ENCODE measurements around the gene POFUT2.

POFUT2 gene

GRCh38 chr21:45220071-45220481 lies 67.6 kb downstream of the POFUT2 start:
- H3K79me1 ChIP-seq (ENCODE audit: low read length): no peaks in the 10 kb centered on the region
- H2AFZ ChIP-seq (ENCODE audit: insufficient read depth, low read length, poor library complexity): no peak overlapping the region
- no peak overlapping the region for H2AK5ac ChIP-seq (ENCODE audit: low read length)
- no peak overlapping the region for H3K18ac ChIP-seq (ENCODE audit: low read length)
- DNase-seq: no peak
- H3K4me1 ChIP-seq (ENCODE audit: control insufficient read depth in 1 of 2, insufficient read depth in 2 of 2, low read length in 2 of 2): no peaks in the 10 kb centered on the region
- no peak overlapping the region for H2BK120ac ChIP-seq (ENCODE audit: insufficient read depth, low read length, poor library complexity)
- H3K27ac ChIP-seq (ENCODE audit: low read depth, low read length): no peak overlapping the region
- H2BK5ac ChIP-seq (ENCODE audit: low read depth, low read length, poor library complexity): no peak overlapping the region
- peaks cover 23 to 25% of the 10 kb centered on the region in 2 experiments for H3K36me3 ChIP-seq (ENCODE audit: control insufficient read depth in 1 of 2, insufficient read depth in 2 of 2, low read length in 2 of 2)
- no peaks in the 10 kb centered on the region for H3K79me2 ChIP-seq (ENCODE audit: control insufficient read depth, insufficient read depth, low read length, poor library complexity)
- H4K91ac ChIP-seq (ENCODE audit: low read depth, low read length): no peak overlapping the region
- no peak overlapping the region for H3K4ac ChIP-seq (ENCODE audit: low read depth, low read length)
- H3K9ac ChIP-seq (ENCODE audit: low read length): no peak overlapping the region
- no peak overlapping the region for H3K23ac ChIP-seq (ENCODE audit: low read length)
- WGBS (ENCODE audit: extremely low coverage, insufficient coverage, insufficient read length): no CpG with 5 or more reads among the region's 4 CpGs
- H3K27me3 ChIP-seq (ENCODE audit: insufficient read depth, low read length): no peaks in the 10 kb centered on the region
- H4K8ac ChIP-seq (ENCODE audit: low read depth, low read length): no peak overlapping the region
- no peak overlapping the region for H3K4me2 ChIP-seq (ENCODE audit: low read length)
- no peaks in the 10 kb centered on the region for H3K9me3 ChIP-seq (ENCODE audit: insufficient read depth, low read depth, low read length)
- no peak overlapping the region for H3K14ac ChIP-seq (ENCODE audit: low read length)
- no peak overlapping the region for H2BK12ac ChIP-seq (ENCODE audit: low read length)
- no peak overlapping the region for H3K4me3 ChIP-seq (ENCODE audit: low read depth, low read length)
- H4K12ac ChIP-seq (ENCODE audit: low read depth, low read length): no peak overlapping the region

GRCh38 chr21:45219517-45219916 lies 68.2 kb downstream of the POFUT2 start:
- Histone ChIP-seq H3K36me3 (ENCODE audit: control insufficient read depth in 1 of 2, insufficient read depth in 2 of 2, low read length in 2 of 2) (peaks cover 23 to 25% of the 10 kb centered on the region in 2 experiments), H2AFZ (ENCODE audit: insufficient read depth, low read length, poor library complexity) (no peak overlapping the region), H3K4me3 (ENCODE audit: low read depth, low read length) (no peak overlapping the region), H4K8ac (ENCODE audit: low read depth, low read length) (no peak overlapping the region), H3K27ac (ENCODE audit: low read depth, low read length) (no peak overlapping the region), H3K14ac (ENCODE audit: low read length) (no peak overlapping the region), H4K91ac (ENCODE audit: low read depth, low read length) (no peak overlapping the region), H3K9me3 (ENCODE audit: insufficient read depth, low read depth, low read length) (no peaks in the 10 kb centered on the region), H3K4me2 (ENCODE audit: low read length) (no peak overlapping the region), H3K27me3 (ENCODE audit: insufficient read depth, low read length) (no peaks in the 10 kb centered on the region), H3K23ac (ENCODE audit: low read length) (no peak overlapping the region), H3K9ac (ENCODE audit: low read length) (no peak overlapping the region), H3K4ac (ENCODE audit: low read depth, low read length) (no peak overlapping the region), H3K18ac (ENCODE audit: low read length) (no peak overlapping the region), H4K12ac (ENCODE audit: low read depth, low read length) (no peak overlapping the region), H2BK5ac (ENCODE audit: low read depth, low read length, poor library complexity) (no peak overlapping the region), H3K79me1 (ENCODE audit: low read length) (no peaks in the 10 kb centered on the region), H3K79me2 (ENCODE audit: control insufficient read depth, insufficient read depth, low read length, poor library complexity) (no peaks in the 10 kb centered on the region), H2BK12ac (ENCODE audit: low read length) (no peak overlapping the region), H2AK5ac (ENCODE audit: low read length) (no peak overlapping the region), H3K4me1 (ENCODE audit: control insufficient read depth in 1 of 2, insufficient read depth in 2 of 2, low read length in 2 of 2) (no peaks in the 10 kb centered on the region), H2BK120ac (ENCODE audit: insufficient read depth, low read length, poor library complexity) (no peak overlapping the region)
- whole genome bisulfite sequencing (ENCODE audit: extremely low coverage, insufficient coverage, insufficient read length): no CpG with 5 or more reads among the region's 6 CpGs
- no peak for DNase-seq

GRCh38 chr21:45217010-45217409 lies 70.7 kb downstream of the POFUT2 start:
- peaks cover 14 to 18% of the 10 kb centered on the region in 2 experiments for H3K36me3 ChIP-seq (ENCODE audit: control insufficient read depth in 1 of 2, insufficient read depth in 2 of 2, low read length in 2 of 2)
- H2AFZ ChIP-seq (ENCODE audit: insufficient read depth, low read length, poor library complexity): no peak overlapping the region
- H3K4ac ChIP-seq (ENCODE audit: low read depth, low read length): no peak overlapping the region
- H3K9ac ChIP-seq (ENCODE audit: low read length): no peak overlapping the region
- no peak for DNase-seq
- no CpG with 5 or more reads among the region's 1 CpG for WGBS (ENCODE audit: extremely low coverage, insufficient coverage, insufficient read length)
- H4K8ac ChIP-seq (ENCODE audit: low read depth, low read length): no peak overlapping the region
- no peak overlapping the region for H4K12ac ChIP-seq (ENCODE audit: low read depth, low read length)
- no peak overlapping the region for H3K23ac ChIP-seq (ENCODE audit: low read length)
- H2BK12ac ChIP-seq (ENCODE audit: low read length): no peak overlapping the region
- no peak overlapping the region for H3K4me2 ChIP-seq (ENCODE audit: low read length)
- no peaks in the 10 kb centered on the region for H3K79me1 ChIP-seq (ENCODE audit: low read length)
- H2AK5ac ChIP-seq (ENCODE audit: low read length): no peak overlapping the region
- H2BK120ac ChIP-seq (ENCODE audit: insufficient read depth, low read length, poor library complexity): no peak overlapping the region
- H3K79me2 ChIP-seq (ENCODE audit: control insufficient read depth, insufficient read depth, low read length, poor library complexity): no peaks in the 10 kb centered on the region
- no peaks in the 10 kb centered on the region for H3K4me1 ChIP-seq (ENCODE audit: control insufficient read depth in 1 of 2, insufficient read depth in 2 of 2, low read length in 2 of 2)
- H3K4me3 ChIP-seq (ENCODE audit: low read depth, low read length): no peak overlapping the region
- no peak overlapping the region for H3K14ac ChIP-seq (ENCODE audit: low read length)
- H2BK5ac ChIP-seq (ENCODE audit: low read depth, low read length, poor library complexity): no peak overlapping the region
- H3K9me3 ChIP-seq (ENCODE audit: insufficient read depth, low read depth, low read length): peaks cover 2% of the 10 kb centered on the region
- H3K18ac ChIP-seq (ENCODE audit: low read length): no peak overlapping the region
- no peaks in the 10 kb centered on the region for H3K27me3 ChIP-seq (ENCODE audit: insufficient read depth, low read length)
- H4K91ac ChIP-seq (ENCODE audit: low read depth, low read length): no peak overlapping the region
- no peak overlapping the region for H3K27ac ChIP-seq (ENCODE audit: low read depth, low read length)

- Histone ChIP-seq H2AK5ac (ENCODE audit: low read length) (no peak overlapping the region), H3K23ac (ENCODE audit: low read length) (no peak overlapping the region), H3K18ac (ENCODE audit: low read length) (no peak overlapping the region), H3K4me3 (ENCODE audit: low read depth, low read length) (no peak overlapping the region), H4K12ac (ENCODE audit: low read depth, low read length) (no peak overlapping the region), H3K14ac (ENCODE audit: low read length) (no peak overlapping the region), H3K4me2 (ENCODE audit: low read length) (no peak overlapping the region), H4K91ac (ENCODE audit: low read depth, low read length) (no peak overlapping the region), H3K79me2 (ENCODE audit: control insufficient read depth, insufficient read depth, low read length, poor library complexity) (no peaks in the 10 kb centered on the region), H3K9ac (ENCODE audit: low read length) (no peak overlapping the region), H3K36me3 (ENCODE audit: control insufficient read depth in 1 of 2, insufficient read depth in 2 of 2, low read length in 2 of 2) (peaks cover 5 to 10% of the 10 kb centered on the region in 2 experiments), H3K27ac (ENCODE audit: low read depth, low read length) (no peak overlapping the region), H2BK120ac (ENCODE audit: insufficient read depth, low read length, poor library complexity) (no peak overlapping the region), H3K79me1 (ENCODE audit: low read length) (no peaks in the 10 kb centered on the region), H2BK12ac (ENCODE audit: low read length) (no peak overlapping the region), H2AFZ (ENCODE audit: insufficient read depth, low read length, poor library complexity) (no peak overlapping the region), H4K8ac (ENCODE audit: low read depth, low read length) (no peak overlapping the region), H3K9me3 (ENCODE audit: insufficient read depth, low read depth, low read length) (peaks cover 2% of the 10 kb centered on the region), H3K27me3 (ENCODE audit: insufficient read depth, low read length) (no peaks in the 10 kb centered on the region), H3K4ac (ENCODE audit: low read depth, low read length) (no peak overlapping the region), H2BK5ac (ENCODE audit: low read depth, low read length, poor library complexity) (no peak overlapping the region), H3K4me1 (ENCODE audit: control insufficient read depth in 1 of 2, insufficient read depth in 2 of 2, low read length in 2 of 2) (no peaks in the 10 kb centered on the region)
- DNase-seq: no peak
- WGBS (ENCODE audit: extremely low coverage, insufficient coverage, insufficient read length): no CpG with 5 or more reads among the region's 2 CpGs
Observed at GRCh38 chr21:45215213-45215612, 72.5 kb downstream of the POFUT2 start.

Data from trophoblast cell (in vitro differentiated cells and primary cell).